Fibroblast of skin of left biceps (primary cell): ENCODE measurements around the gene PPP1R8.
"Not testable (repeated sequence)": the region's sequence is repeated elsewhere in the genome, so short reads cannot be mapped to it uniquely, and the experiment has no call there.

Source experiments
- DNase-seq, 2 experiments: peaks; one replicate each; pipeline ENCODE4 v3.0.0-alpha.2; 2013; ENCODE audit warnings: low read depth in 2 of 2

Gene PPP1R8

GRCh38 chr1:27830621-27831440 lies at the start of gene PPP1R8:
PPP1R8 (plus strand) TSS chr1:27830782; CDS start chr1:27830836, 54 bp downstream.
- DNase-seq = peak; percentile 85 to 87

GRCh38 chr1:27782950-27783349 lies 47.6 kb upstream of the PPP1R8 start:
- DNase-seq = no peak

DNA sequence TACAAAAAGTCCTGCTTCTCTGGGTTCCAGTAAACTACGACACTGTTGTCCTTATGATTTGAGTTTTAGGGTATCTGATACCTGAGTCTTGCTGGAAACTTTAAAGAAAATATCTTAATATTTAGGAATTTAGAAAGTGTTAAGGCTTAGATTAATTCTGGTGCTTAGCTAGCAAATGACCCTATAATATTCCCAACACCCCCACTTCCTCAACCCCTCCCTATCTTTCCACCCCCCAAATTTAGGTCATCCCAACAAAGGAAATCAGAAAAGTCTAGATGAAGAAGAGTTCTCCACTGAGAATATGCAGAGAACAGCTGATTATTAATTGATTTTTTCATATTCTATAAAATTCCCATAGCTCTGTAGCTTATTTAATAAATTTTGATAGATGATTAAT lies 45.9 kb upstream of the PPP1R8 start:
- DNase-seq = no peak

GRCh38 chr1:27785781-27786455 lies 44.7 kb upstream of the PPP1R8 start:
- DNase-seq = no peak

- DNase-seq = no peak
Observed at GRCh38 chr1:27787895-27788294, 42.7 kb upstream of the PPP1R8 start.

DNA sequence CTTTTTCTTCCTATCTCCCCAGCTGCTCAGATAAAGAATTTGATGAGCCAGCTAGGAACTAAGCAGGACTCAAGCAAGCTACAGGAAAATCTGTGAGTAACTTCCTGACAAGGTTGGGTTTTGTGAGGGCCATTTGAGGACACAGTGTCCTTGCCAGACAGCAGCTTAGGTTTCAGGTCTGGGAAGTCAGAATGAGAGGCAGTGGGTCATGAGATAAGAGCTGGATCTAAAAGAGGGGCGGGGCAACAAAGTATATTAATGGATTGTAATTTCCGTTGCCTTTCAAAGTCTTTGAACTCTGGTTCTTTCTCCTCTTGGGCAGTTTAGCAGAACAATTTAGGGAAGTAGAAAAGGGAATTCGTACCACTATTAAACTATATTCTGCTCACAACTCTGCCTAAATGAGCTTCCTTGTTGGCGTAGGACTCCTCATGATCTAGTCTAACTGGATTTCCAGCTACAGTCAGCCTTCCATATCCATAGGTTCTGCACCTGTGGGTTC lies 41.0 kb upstream of the PPP1R8 start:
- no peak for DNase-seq

GRCh38 chr1:27790270-27790669 lies 40.3 kb upstream of the PPP1R8 start:
- DNase-seq = not testable (repeated sequence)

DNA sequence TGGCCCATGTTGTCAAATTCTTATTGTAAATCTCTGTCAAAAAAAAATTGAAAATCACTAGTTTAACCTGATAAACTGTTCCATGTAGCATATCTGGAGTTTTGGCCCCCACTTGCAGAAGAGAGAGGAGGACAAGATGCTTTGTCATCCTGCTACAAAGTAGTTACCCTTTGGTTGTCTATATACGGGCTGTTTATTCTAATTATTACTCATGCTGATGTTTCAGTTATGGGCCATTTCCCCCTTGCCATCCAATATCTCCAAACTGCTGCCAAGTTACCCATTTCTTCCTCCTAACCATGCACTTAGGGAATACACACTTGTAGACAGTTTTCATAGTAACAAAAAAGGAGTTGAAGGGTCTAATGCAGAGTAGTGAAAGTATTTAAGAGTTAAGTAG lies 35.0 kb upstream of the PPP1R8 start:
- DNase-seq = no peak

- no peak for DNase-seq
Observed at GRCh38 chr1:27804791-27805190, 25.8 kb upstream of the PPP1R8 start.

- DNase-seq = no peak
Observed at GRCh38 chr1:27806758-27807157, 23.8 kb upstream of the PPP1R8 start.

DNA sequence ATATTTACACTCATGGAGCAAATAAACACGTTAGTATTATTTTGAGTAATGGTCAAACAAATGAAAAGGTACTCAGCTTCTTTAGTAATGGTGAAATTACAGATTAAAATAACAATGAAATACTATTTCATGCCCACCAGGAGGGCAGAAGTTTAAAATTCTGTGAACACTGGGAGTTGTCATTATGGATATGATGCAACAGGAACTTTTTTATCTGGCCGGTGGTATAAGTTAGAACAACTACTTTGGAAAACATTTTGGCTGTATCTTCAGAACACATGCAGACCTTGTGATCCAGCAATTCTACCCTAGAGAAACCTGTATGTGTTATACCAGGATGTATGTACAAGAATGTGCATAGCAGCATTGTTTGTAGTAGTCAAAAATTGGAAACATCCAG lies 23.2 kb upstream of the PPP1R8 start:
- DNase-seq = no peak

- DNase-seq = not testable (repeated sequence)
Observed at GRCh38 chr1:27808131-27808530, 22.5 kb upstream of the PPP1R8 start.

DNA sequence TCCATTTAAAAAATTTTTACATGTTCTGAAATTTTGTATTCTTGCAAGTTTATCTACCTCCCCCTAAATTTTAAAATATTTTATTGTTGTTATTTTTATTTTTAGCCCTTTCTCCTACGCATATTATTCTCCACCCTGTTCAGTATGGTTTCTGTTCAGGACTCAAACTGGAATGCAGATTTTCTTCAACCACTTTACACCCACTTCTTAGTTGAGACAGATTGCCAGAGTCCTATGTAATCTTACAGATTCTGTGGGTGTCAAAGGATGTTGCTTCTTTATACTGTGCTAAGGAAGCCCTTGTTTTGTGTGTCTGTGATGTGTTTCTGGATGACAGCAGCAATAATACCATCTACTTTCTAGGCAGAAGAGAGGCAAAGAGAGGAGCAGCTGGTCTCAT lies 20.7 kb upstream of the PPP1R8 start:
- DNase-seq = no peak

- no peak for DNase-seq
Observed at GRCh38 chr1:27811741-27812500, 18.7 kb upstream of the PPP1R8 start.

- DNase-seq = peak; percentile 25 to 29
Observed at GRCh38 chr1:27816921-27817630, 13.5 kb upstream of the PPP1R8 start.

DNA sequence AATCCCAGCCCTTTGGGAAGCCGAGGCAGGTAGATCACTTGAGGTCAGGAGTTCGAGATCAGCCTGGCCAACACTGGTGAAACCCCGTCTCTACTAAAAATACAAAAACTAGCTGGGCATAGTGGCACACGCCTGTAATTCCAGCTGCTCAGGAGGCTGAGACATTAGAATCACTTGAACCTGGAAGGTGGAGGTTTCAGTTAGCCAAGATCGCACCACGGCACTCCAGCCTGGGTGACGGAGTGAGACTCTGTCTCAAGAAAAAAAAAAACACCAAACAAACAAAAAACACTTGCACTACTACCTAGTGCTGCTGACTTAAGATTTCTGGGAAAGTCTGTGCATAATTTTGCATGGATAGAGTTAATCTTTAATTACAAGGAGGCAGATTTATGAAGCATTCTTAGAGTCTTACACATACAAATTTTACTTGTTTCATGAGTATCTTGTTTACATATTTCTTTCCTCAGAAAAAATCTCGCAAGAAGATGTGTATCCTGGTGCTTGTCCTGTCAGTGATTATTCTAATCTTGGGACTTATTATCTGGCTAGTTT lies 8.7 kb upstream of the PPP1R8 start:
- DNase-seq = no peak

DNA sequence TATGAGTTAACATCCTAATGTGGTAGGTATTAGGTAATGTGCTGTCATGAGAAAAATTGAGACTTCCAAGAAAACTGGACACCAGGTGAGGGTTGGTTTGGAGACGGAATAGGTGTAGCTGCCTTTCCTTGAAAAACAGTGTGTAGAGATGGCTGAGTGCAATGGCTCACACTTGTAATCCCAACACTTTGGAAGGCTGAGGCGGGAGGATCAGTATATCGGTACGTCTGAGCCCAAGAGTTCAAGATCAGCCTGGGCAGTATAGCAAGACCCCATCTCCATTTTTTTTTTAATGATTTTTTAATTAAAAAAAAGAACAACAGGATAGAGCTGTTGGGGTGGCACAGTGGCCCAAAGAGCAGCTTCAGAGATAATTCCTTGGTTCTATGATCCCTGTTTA lies 6.8 kb upstream of the PPP1R8 start:
- no peak for DNase-seq

- no peak for DNase-seq
Observed at GRCh38 chr1:27824411-27824810, 6.2 kb upstream of the PPP1R8 start.

- not testable (repeated sequence) for DNase-seq
Observed at GRCh38 chr1:27829339-27829960, 1.1 kb upstream of the PPP1R8 start.

DNA sequence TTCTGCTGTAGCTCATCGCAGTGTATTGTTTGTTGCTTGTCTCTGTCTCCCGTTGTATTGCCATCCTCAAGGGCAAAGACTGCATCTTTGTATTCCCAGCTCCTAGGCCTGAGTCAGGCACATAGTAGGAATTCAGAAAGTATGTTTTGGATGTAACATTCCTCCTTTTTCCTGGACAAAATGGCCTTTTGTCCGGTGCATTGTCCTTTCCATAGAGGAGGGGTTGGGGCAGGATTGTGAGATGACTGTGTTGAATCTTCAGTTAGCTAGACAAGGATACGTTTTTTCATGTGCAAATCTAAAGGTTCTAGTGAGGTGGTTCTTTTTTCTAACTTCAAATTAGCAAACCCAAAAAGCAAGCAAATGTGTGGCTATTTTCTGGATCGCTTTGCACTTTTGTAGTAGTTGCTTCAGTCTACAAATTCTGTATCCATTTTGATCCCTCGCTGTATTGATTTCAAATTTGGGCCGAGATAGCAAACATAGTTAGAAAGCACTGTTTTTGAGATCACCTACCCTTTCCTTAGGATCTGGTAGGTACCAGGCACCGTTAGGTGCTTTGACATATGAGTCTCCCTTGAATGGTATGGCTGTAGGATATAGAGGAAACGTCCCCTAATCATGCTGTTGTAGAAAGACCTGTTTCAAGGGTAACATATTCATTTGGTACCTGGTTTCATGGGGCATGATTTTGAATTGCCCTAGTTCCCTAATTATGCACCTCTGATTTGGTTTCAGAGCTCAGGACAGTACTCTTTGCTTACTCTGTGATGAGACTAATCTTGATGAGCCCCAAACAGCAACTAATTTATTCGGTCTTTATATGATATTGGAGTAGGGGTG lies 1.2 kb downstream of the PPP1R8 start:
- DNase-seq = no peak
